T-helper 2 cell (primary cell): ENCODE measurements around the gene CTDSPL.

Experiments used
- DNase-seq, 5 experiments: peaks; one replicate each; pipeline versions ENCODE4 v3.0.0 to v3.0.0-alpha.2; 2012 to 2022

Gene CTDSPL

DNA sequence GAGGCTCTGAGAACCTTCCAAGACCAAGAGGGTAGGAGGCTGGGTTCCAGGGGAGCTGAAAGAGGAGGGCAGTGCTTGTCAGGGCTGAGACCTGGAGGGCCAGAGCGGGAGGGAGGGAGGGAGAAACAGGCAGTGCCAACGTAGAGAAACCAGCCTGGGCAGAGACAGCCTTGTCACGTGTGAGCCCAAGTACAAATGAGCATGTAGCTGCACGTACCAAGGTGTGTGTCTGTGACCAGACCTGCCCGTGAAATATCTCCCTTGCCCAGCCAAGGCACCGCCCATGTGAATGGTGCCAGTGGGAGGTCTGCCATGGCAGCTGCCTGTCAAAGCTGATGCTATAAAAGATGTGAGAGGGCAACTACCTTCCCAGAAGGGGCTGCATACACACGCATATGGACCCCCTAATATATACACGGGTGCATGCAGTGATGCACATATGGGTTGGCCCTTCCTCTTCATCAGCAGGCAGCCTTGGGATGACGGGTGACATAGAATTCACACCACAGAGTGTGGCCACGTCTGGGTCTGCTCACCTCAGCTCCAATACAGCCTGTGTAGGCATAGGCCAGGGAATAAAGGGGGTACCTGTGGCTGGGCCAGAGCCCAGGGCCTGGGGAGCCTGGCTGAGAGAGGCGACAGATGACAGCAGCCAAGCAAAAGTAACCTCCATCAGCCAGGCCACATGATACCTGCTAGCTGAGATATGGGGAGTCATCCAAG, 7.8 kb upstream of the CTDSPL start:
- DNase-seq: no peak

DNA sequence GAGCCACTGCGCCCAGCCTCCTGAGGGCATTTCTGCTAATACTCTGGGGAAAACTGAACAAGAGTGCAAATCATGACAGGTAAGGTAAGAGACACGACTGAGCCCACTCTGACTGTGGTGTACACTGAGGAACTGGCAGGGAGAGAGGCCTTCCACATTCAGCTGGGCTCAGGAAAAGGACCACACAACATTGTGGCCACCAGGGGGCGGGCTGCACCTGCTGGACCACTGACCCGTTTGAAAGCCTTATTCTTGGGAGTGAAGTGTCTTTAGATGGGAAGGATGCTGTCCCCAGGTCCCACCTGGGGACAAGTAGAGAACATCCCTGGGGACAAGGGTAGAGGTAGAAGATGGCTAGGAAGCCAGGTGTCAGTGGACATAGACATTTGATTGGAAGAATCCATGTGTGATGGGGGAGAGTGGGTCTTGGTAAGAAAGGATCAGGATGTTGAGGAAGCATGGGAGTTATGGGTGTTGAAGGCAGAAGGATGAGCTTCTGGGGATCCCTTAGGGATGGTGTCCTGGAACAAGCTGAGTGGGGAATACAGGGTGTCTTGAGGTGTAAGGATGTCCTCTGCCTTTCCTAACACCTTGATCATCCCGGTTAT, 6.2 kb upstream of the CTDSPL start:
- DNase-seq: peak; percentile 6 to 63 (median 50)

- no peak for DNase-seq
These were observed 5.3 kb upstream of the CTDSPL start for GRCh38 chr3:37856381-37856780.

DNA sequence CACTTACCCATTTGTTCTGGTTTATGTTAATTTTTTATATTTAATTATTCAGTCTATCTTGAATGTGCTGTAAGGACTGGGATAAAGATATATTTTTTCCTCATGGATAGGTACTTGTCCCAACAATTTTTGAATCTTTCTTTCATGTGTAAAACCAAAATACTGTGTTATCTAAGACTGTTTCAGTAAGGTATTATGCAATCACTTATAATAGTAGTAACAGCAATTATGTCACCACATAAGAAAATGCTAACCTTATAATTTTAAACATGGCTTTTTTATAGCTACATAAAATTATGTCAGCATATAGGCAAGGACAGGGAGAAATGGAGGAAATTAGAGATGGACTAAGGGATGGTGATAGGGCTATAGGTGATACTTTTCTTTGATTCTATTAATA, 2.9 kb upstream of the CTDSPL start:
- DNase-seq: no peak

- no peak for DNase-seq
These were observed 2.3 kb upstream of the CTDSPL start for GRCh38 chr3:37859354-37859753.

DNA sequence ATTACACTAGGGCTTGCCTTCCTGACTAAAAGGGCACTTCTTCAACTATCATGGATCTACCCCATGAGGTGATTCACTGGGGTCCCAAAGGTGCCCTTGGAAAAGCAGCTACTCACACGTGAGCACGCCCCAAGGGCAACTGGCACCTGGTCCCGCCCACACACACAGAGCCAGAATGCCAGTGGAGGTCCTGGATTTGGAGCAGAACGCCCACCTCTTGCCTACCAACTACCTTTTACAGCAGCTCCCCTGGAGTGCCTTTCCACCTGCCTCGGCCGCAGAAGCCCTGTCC, 1.8 kb upstream of the CTDSPL start:
- peak in 1 of 5 experiments; percentile 6 for DNase-seq

DNA sequence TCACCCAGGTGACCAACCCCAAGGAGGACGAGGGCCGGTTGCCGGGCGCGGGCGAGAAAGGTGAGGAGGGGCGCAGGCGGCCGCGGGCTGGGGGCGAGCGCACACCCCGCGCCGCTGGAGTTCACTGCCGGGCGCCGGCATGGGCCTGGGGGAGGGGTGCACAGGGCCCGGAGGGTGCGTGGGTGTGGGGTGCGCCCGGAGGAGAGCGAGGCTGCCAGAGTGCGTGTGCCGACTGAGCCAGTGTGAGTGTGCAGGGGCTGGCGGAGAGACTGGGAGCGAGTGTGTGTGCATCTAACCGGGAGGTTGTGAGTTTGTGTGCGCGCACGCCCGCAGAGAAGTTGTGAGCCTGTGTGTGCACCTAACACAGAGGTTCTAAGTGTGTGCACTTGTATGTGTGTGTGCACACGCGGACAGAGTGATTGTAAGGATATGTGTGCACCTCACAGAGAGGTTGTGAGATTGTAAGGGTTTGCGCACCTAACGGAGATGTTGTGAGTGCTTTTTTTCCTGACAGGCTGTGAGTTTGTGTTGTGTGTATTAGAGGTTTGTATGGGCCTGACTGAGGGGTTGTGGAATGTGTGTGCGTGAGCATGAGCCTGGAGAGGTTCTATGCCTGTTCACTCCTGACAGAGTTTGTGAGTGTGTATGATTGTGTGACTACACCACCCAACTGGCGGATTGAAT, 681 bp downstream of the CTDSPL start:
- peak in 2 of 5 experiments; percentile 8 to 51 for DNase-seq

- no peak for DNase-seq
These were observed 1.5 kb downstream of the CTDSPL start for GRCh38 chr3:37862903-37863815.

DNA sequence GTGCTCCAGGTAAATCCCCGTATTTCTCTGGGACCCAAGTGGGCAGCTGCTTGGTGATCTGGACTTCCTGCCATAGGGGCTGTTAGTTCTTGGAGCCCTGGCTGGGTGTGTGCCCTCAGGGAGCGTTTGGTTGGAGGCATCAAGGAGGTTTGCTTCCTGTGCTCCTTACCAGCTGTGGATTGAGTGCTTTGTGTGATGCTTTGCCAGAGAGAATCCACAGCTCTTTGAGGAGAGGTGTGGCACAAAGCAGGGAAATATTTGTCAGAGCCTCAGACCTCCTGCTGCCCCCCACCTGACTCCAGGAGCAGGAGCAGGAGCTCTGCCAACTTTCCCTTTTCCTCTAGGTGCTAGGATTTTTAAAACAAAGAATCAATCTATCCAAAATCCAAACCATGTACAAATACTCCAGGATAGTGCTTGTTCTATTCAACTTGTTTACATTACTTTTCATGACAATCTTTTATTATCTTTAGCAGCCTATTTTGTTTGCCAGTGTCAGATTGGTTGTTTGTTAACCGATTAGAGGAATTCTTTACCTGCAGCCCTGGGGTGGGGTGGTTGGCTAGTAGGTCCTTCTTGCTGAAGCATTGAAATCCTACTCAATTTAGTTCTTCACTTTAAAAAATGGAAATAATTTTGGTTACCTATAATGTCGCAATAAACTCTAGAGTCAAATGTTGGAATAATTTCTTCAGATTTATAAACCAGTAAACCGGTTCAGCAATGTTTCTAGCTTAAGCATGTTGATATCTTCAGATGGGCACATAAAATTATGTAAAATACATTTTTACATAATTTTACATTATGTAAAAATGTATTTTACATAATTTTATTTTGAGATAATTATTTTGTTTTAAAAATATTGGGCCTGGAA, 2.5 kb downstream of the CTDSPL start:
- DNase-seq: no peak

- peak in 1 of 5 experiments; percentile 75 for DNase-seq
These were observed 3.2 kb downstream of the CTDSPL start for GRCh38 chr3:37864904-37865303.

DNA sequence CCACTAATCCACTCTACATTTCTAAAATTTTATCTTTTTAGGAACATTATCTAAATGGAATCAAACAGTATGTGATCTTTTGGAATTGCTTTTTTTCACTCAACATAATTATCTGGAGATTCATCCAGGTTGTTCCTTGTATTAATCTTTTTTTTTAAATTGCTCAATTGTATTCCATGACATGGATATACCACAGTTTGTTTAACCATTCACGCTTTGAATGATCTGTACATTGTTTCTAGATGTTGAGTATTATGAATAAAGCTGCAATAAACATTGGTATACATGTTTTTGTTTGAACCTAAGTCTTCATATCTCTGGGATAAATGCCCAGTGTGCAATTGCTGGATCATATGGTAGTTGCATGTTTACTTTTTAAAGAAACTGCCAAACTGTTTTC, 5.5 kb downstream of the CTDSPL start:
- DNase-seq: no peak

GRCh38 chr3:37871858-37872257, 10.2 kb downstream of the CTDSPL start:
- DNase-seq: no peak

DNA sequence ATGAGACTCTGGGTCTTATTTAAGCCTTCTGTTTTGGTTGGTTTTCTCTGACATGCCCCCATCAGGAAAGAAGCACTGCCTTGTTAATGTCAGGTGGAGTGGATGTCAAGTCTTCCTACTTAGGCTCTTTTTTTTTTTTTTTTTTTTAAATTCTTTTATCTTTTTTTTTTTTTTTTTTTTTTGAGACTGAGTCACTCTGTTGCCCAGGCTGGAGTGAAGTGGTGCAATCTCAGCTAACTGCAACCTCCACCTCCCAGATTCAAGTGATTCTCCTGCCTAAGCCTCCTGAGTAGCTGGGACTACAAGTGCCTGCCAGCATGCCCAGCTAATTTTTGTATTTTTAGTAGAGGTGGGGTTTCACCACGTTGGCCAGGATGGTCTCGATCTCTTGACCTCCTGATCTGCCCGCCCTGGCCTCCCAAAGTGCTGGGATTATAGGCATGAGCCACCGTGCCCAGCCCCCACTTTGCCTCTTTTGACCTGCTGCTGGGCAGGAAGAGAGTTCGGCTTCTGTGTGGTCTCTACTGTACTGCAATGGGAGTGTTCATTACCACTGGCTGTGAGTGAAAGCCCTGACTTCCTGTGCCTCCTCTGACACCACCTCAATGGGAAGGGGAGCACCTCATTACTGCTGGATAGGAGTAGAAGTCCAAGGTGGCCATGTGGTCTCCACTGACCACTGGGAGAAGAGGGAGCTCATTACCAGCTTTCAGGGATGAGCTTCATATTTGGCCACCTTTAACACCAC, 10.9 kb downstream of the CTDSPL start:
- peak in 1 of 5 experiments; percentile 3 for DNase-seq

- DNase-seq: no peak
These were observed 14.6 kb downstream of the CTDSPL start for GRCh38 chr3:37876279-37876678.

GRCh38 chr3:37882711-37883110, 21.0 kb downstream of the CTDSPL start:
- DNase-seq: no peak

DNA sequence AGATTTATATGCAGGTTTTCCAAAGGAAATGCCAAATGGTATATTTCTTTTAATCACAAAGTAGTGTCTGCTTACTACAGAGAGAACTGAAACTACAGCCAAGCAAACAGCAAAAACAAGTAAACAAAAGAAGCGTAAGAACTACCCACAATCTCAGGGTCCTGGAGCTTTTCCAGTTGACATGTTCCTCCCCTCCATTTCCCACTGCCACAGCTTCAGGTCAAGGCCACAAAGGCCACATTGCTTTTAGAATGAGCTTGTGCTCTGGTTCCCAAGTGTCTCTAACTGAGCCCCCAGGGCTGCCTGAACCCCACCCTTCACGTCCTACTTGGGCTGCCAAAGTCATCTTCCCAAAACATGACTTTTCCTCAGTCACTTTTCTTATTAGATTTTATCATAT, 24.1 kb downstream of the CTDSPL start:
- no peak for DNase-seq

GRCh38 chr3:37886395-37886794, 24.7 kb downstream of the CTDSPL start:
- no peak for DNase-seq

DNA sequence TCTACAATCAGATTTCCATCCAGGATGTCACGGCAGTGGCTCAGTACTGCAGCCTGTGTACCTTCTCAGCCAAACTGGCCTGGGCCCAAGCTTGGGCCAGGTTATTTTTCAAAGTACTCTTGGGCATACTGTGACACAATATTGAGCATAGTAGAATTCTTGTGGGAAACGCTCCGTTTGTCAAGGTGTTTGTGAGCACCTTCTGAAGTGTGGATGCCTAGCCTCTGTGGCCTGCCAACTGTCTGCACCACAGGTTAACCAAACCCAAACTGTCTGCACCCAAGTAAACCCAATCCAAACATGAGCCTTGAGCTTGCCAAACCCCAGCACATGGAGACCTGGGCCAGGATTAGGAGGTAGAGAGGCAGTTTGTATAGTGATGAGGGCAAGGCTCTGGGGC, 25.4 kb downstream of the CTDSPL start:
- no peak for DNase-seq

- DNase-seq: no peak
These were observed 26.1 kb downstream of the CTDSPL start for GRCh38 chr3:37887824-37888223.

DNA sequence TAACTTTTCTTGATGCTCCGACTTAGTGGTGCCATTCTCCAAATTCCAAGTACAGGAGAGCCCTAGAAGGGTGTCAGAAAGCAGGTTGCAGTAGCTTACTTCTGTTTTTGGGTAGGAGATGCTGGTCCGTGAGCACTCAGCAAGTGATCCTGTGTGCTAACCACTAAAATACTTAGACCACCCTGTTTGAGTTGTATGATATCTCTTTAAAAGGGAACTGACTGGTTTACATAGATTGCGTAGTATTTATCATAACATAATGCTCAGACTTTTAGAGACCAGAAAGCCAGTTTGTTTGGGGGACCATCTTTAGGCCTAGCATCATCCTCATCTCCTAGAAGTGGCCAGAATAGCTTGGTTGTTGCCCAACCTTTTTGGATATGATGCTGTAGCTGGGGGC, 26.7 kb downstream of the CTDSPL start:
- no peak for DNase-seq

DNA sequence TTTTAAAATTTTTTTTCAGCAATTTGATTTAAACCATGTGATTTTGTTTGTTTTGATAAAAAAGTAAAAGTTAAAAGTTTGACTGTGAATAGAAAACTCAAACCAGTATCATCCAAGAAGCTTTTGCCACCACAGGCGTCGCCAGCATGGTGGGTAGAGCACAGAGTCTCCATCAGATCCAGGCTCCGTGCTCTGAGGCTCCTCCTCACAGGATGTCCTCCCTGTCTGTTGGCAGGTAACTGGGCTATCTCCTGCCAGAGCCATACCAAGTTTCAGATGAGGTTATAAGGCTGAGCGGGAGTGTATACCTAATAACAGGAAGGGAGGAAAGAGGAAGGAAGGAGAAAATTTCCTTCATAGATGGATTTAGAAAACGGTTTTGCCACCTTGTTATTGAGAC, 28.8 kb downstream of the CTDSPL start:
- DNase-seq: no peak
